GM18907 (cell line): ENCODE measurements around the gene STMP1.
"Not testable (repeated sequence)": the region's sequence is repeated elsewhere in the genome, so short reads cannot be mapped to it uniquely, and the experiment has no call there.

Experiments
- ATAC-seq: cut with Tn5 transposase; IDR thresholded peaks from one replicate; pipeline ENCODE4 v1.9.1; 2021; ENCODE audit warnings: mild to moderate bottlenecking, moderate library complexity; ENCODE audit not compliant: unreplicated experiment

The STMP1 gene

GRCh38 chr7:135662373-135663114 lies at the start of gene STMP1:
Gene STMP1 (plus strand): TSS chr7:135662514.
- peak; percentile 92 for ATAC-seq

DNA sequence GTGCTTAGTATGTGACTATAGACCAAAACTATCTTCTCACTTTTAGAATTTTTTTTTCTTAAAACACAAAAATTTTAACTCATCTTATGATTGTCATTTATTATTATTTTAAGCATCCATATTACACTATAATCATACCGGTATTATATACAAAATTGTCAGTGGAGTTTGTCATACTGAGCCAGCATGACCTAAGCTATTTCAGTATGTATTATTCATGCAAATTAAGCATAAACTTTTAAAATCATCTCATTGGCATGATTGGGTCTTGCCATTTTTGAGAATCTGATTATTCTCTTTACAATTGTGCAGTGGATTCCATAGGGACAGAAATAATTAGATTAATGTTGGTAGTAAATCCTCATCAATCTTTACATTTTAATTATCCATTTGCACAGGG lies 46.2 kb upstream of the STMP1 start:
- ATAC-seq, result no peak

DNA sequence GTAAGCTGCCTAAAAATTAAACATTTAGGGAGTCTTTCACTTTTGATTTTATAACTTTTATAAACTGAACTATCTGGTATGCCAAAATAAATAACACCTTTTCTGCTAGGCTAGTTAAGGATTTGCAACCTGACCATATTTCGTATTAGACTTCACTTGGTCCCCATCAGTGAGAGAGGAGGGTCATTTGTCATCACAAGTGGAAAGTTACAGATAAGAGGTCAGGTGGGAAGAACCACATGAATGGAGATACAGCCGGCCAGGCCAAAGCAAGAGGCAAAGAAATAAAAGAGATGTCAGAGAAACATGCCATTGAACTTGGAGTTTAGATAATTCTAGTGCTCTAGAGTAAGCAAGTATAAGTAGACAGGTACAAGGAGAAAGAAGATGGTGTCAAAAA lies 44.5 kb upstream of the STMP1 start:
- ATAC-seq, result no peak

GRCh38 chr7:135618510-135618909 lies 43.8 kb upstream of the STMP1 start:
- ATAC-seq, result no peak

GRCh38 chr7:135620447-135620846 lies 41.9 kb upstream of the STMP1 start:
- no peak for ATAC-seq

DNA sequence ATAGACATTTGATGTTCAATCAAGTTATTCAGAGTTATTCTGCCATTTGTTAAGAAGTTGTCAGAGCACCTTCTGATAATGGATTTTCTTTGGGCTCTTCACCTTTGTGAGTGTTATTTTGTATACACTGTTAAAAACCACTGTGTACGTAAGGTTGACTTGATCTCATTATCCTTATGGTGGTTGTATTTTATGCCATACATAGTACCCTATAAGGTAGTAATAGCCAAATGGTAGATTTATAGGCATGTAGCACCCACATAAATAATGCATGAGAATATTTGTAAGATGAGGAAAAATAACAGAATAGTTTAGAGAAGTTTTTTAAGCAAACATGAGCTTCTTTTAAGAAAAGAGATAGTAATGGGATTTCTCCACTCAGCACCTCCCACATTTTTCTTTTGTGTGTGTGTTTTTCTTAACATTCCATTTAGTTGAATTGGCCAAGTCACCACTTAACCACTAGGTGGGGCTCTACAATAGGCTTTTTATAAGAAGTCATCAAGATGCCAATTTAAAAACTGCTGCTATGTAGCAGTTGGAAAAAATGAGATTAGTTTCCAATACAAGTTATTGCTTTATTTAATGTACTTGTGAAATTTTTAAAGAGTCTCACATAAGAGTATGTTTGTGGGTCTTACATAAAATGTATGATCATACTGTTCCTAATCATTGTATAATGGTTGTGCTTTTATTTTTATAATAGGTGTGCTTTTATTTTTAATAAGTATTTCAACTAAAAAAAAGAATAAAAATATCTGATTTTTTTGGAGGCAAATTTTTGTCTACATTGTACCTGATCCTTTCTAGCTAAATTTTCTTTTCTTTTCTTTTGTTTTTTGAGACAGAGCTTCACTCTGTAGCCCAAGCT lies 41.1 kb upstream of the STMP1 start:
- ATAC-seq, result no peak

GRCh38 chr7:135634191-135634878 lies 28.0 kb upstream of the STMP1 start:
- no peak for ATAC-seq

DNA sequence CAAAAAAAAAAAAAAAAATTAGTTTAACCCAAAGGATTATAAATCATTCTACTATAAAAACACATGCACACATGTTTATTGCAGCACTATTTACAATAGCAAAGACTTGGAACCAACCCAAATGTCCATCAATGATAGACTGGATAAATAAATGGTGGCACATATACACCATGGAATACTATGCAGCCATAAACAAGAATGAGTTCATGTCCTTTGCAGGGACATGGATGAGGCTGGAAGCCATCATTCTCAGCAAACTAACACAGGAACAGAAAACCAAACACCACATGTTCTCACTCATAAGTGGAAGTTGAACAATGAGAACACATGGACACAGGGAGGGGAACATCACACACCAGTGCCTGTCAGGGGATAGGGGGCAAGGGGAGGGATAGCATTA lies 22.6 kb upstream of the STMP1 start:
- ATAC-seq, result not testable (repeated sequence)

- ATAC-seq, result no peak
Observed at GRCh38 chr7:135644154-135644553, 18.2 kb upstream of the STMP1 start.

GRCh38 chr7:135644729-135645128 lies 17.6 kb upstream of the STMP1 start:
- no peak for ATAC-seq

DNA sequence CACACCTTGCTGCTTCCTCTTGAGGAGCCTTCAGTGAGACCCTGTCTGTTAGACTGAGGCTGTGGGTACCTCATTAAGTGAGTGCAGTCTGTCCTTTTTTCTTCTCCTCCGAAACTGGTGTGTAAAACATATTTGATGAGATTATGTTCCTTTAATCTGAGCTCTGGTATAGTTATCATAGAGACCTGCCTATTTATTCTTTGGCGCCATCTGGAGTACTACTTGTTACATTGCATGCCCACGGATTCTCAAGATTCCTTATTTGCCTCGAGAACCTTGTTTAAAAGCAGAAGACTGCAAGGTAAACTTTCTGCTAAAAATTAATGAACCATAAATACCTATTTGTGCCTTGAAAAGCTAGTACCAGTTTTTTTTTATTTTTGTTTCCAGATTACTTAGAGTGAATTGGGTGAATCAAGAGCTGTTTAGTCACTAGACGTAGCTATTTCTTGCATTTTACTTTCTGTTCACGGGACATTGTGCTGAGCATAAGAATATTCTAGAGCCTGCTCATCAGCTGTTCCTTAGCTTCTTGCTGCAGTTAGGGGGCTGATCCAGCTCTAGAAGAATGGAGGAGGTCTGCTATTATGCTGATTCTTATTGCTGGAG lies 16.9 kb upstream of the STMP1 start:
- ATAC-seq, result peak; percentile 73

DNA sequence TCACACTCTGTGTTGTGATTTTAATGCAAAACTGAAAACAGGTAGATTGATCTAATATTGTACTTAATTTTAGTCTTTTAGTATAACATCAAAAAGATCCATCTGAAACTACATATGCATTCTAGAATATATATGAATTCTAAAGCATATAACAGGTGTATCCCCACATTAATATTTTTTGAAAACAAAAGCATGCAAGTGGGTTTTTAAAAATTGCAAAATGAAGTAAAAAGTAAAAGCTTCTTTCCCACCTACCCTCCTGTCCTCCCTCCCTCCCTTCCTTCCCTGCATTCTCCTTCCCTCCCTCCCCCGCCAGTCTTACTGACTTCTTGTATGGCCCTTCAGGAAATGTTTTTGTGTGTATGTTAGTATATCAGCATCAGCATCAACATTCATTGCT lies 14.6 kb upstream of the STMP1 start:
- ATAC-seq, result no peak

- ATAC-seq, result no peak
Observed at GRCh38 chr7:135648235-135648634, 14.1 kb upstream of the STMP1 start.

DNA sequence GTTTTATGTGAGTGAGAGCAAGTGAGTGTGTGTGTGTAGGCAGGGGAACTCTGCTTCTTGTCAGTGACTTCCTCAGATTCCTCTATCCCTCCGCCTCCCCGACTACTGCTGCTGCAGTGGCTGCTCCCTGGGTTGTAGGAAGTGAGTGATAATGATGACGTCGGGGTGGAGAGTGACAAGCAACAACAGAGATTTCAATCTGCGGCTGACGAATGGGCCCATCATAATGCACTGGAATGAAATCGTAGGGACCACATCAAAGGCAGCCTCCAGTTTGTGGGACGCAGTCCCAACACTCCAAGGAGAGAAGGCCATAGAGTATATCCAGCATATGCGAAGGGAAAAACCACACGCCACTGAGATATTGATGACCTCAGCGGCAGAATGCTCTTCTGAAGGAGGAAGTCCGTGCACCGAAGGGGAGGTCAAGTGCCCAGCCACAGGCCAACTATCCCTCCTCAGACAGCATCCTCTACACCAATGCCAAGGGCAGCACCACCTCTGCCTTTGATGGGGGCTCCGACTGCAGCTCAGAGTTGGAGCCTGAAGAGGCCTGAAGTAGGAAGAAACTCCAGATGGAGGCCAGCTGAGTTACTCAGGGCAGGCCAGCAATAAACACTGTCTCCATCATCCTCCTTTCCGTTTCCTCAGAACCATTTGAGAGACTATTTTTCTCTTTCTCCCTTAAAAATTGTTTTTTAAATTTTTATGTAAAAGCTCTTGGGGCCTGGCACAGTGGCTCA lies 11.3 kb upstream of the STMP1 start:
- no peak for ATAC-seq

DNA sequence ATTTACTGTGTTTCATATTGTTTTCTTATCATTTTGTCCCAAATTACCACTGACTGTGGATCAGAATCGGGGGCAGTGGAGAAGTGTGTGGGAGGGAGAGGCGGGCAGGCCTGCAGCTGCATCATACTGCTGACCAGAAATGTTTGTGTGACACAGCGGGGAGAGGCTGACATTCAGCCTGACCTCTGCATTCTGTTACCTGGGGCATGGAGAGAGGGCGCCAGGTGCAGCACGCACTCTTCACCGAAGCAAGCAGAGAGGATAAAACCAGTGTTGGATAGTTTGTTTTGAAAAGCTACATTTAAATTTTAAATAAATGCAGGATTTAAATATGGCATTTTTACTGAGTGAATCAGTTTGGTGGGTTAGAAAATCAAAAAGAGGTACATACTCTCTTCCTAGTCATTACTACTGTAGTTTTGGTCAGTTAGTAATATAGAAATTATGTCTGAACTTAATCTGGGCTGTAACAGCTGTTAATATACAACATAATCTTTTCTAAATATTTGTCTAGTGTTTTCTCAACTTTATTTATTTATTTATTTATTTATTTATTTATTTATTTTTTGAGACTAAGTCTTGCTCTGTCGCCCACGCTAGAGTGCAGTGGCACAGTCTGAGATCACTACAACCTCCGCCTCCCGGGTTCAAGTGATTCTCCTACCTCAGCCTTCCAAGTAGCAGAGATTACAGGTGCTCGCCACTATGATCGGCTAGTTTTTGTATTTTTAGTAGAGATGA lies 8.8 kb upstream of the STMP1 start:
- ATAC-seq, result no peak

DNA sequence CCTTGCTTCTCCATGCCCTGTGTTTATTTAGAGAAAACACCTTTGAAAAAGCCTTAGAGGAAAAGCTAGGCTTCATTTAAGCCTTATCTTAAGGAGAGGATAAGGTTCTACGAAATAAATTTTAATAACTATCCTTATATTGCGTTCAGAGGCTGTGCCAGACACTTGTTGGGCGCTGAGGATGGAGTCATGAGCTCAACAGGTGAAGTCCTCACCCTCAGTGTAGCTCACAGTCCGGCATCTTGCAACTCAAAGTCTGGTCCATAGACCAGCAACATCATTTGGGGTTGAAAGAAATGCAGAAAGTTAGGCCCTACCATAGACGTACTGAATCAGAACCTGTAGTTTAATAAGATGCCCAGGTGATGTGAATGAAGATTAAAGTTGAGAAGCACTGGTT lies 3.8 kb upstream of the STMP1 start:
- ATAC-seq, result no peak

GRCh38 chr7:135659159-135659846 lies 3.0 kb upstream of the STMP1 start:
- ATAC-seq, result no peak

- ATAC-seq, result peak; percentile 2
Observed at GRCh38 chr7:135661311-135662122, 797 bp upstream of the STMP1 start.

DNA sequence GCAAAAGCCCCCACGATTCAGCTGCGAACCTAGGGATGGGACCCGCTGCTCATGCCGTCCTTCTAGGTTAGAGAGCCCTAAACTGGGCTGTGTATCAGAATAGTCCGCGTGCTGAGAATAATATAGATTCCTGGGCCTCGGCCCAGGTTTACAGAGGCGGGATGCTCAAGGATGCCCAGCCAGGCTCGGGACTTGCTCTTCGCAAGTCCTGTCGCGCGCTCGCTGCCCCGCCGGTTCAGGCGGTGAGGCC lies 266 bp upstream of the STMP1 start:
- no peak for ATAC-seq
